Caki2 (cell line): ENCODE data around the gene POU3F1. TPM values are rescaled to one million over a fixed set of nuclear protein-coding genes. Genes with fewer than 3 reads are reported as not detected.

ENCODE experiments used
- DNase-seq: peaks from one replicate; pipeline ENCODE4 v3.0.0-alpha.2; 2015; ENCODE audit warnings: low read depth
- in situ Hi-C: cut with HindIII; loops from 2 replicates; pipeline ENCODE4 v1.10.0; 2016; ENCODE audit warnings: low sequenced_read_pairs, low pct_unique_long_range_greater_than_20kb, mixed read lengths
- total RNA-seq: library from RNA; depleted of rRNA; stranded (reverse); fragments of >200 nt; shearing (Covaris generic); gene quantifications from 2 replicates; pipeline ENCODE4 v1.2.3, GENCODE V29; 2014; ENCODE audit warnings: low replicate concordance; rRNA removed

The POU3F1 gene
- total RNA-seq: not detected in 2 replicates

DNA sequence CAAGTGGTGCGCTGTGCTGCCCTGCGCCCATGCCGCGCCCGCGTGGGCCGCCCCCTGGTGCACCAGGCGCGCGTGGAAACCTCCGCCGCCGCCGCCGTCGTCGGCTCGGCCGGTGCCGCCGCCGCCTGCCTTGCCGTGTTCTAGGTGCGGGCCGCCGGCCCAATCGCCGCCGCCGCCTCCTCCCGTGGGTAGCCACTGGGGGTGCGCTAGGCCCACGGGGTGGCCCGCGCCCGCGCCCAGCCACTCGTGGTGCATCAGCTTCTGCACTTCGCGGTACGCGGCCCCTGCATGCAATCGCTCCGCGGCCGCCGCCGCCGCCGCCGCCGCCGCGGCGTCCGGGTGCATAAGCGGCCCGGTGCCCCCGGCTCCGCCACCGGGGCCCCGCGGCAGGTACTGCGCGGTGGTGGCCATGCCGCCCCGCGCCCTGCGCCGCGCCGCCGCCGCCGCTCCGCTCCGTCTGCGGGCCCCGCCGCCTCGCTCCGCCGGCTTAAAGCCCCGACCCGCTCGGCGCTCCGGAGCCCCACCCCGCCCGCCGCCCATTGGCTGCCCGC is at the start of gene POU3F1:
Gene POU3F1 (minus strand): TSS at position 461 of the 551 bp plus-strand sequence. CDS start 50 bp downstream, at position 411.
- in situ Hi-C loops: no loop called here
- DNase-seq: no peak

DNA sequence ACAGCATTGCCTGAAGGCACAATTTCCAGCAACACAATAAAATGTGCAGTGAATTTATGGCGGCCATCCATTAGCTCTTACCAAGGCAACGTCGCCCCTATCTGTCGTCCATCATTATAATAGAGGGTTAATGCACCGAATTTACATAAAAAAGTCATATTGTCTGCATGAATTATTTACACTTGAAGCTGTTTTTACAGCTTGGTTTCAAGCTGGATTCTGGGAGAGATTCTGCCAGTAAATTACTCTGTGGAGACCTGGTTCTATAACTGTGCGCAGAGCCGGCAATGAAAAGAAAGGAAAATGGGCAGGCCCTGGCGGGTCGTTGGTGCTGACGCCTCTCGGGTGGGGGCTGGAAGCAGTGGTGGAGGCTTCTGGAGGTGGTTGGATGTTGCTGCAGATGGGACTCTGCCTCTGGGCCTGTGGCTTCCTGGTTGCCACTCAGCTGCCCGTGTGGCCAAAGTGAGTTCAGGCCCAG is 48.9 kb upstream of the POU3F1 start:
- in situ Hi-C loops: no loop called here
- DNase-seq: no peak

DNA sequence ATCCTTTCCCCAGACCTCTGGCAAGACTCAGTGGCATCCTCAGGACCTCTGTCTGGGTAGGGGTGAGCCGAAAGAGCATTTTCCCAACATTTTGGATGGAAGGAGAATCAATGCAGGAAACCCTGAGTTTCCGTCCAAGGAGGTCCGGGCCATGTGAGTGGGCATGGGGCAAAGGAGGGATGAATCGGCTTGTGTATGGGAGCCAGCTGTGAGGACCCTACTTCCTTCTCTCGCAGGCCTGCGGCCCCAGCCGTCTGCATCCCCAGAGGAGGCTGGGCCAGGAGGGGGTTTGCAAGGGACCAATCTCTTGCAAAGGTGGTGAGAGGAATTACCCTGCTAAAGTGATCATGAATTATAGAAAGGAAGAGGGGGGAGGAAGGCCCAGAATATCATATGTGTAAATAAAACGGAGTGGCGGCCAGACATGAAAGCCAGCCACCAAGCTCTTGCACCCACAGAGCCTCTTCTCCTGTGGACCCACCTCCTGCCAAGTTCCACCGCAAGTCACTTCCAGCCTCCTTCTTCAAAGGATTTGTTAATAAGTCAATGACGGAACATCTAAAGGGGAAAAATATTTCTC is 48.2 kb upstream of the POU3F1 start:
- in situ Hi-C loops: no loop called here
- DNase-seq: no peak

DNA sequence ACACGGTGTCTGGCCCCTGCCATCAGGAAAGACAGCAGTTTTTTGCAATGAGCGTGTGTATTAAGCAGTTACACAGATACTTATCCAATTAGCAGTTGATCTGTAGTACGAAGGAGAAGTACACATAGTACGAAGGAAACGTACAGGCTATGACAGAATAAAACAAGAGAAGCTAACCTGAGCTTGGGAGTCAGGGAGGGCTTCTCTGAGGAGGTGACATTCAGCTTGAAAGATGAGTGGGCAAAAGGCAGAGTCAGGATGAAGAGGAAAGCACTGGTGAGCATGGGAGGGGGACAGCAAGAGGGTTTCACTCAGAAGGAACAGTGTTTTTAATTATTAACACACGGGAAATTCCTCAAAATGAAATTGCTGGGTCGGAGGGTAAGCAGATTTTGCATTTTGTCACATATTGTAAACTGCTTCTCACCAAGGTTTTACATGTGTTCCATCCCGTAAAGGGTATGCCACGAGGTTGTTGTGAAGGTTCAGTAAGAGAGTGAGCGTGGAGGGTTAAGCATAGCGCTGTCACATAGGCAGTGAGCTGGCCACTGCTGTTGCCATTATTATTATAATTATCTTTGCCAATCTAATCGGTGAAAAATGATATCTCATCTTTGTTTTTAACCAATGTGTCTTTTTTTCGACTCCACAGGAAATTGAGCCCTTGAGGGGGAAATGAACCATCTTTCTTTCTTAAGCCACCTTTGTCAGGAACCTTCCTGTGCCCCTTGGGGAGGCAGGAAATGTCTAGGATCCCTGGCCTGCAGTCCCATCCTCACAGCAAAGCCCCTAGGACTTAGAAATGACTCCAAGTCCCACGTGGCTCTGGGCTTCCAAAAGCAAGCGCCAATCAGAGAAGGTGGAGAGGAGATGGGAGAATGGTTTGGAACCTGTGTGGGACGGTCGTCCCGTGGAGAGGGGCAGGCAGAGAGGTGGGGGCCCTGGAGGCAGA is 47.3 kb upstream of the POU3F1 start:
- in situ Hi-C loops: no loop called here
- DNase-seq: no peak

DNA sequence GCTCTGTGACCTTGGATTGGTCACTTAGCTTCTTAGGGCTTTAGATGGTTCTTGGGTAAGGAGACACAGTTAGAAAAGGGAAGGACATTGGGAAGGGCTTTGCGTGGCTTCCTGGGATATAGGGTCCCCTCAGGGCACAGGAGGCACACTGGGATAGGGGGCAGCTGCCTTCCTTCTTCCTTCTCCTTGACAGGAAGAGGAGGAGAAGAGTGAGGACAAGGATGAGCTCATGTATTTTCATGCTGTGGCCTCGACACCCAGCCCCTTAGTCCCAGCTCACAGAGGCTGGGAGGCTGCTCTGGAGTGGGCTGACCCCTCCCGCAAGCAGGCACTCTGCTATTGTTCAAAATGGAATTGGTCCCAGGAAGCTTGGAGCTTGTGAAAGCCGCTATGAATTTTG is 45.7 kb upstream of the POU3F1 start:
- no peak for DNase-seq
- in situ Hi-C loops: no loop called here

DNA sequence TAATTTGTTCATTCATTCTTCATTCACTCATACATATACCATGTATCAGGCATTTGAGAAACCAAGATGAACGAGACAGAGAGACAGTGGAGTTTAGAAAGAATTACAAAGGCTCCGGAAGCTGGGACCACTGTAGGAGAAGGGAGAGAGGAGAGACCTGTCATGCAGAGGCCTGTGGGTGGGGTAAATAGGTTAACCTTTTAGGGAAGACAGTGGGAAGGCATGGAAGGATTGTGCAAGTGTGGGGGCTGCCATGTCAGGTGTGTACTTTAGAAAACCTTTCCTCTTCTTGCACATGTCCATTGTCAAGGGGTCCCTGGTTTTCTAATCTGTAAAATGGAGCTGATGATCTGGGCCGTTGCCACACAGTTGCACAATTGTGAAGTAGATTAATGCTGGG is 44.2 kb upstream of the POU3F1 start:
- in situ Hi-C loops: no loop called here
- no peak for DNase-seq

DNA sequence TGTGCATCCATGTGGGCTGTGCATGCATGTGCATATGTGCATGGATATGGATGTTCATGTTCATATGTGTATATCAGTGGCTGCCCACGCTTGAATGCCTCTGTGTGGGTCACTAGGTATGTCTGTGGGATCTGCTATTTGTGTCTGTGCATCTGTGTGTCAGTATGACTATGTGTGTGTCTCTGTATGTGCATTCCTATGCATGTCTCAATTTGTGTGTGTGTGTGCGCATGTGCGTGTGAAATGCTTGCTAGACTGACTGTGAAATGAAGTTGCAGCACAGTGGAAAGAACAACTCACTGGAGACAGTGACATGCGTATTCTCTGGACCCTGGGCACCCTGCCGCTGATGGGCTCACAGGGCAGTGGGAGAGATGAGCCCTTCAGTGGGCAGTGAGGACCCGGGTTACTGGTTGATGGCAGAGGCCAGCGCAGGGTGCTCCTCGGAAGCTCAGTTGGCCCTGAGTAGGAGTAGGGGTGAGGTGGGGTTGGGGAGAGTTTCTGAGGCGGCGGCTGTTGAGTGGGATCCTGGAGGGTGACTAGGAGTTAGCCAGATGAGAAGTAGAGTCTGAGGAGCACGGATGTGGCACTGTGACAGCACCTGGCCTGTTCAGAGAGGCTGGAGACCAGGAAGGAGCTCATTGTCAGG is 43.2 kb upstream of the POU3F1 start:
- in situ Hi-C loops: no loop called here
- no peak for DNase-seq

DNA sequence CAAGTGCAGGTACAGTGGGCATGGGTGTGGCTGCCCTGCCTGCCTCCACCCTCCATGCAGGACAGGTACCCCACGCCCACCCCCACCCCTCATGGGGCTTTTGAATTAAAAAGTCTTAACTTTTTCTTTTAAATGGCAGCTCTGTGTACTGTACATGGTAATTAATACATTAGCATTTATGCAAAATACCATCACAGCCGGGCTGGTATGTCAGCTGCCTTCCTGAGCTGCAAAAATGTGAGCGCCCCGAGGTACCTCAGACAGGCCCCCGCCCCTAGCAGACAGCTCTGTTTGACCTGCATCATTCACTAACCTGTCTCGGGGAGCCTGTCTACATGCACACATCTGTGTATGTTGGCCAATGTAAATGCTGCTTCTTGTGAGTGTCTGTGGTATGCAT is 42.2 kb upstream of the POU3F1 start:
- in situ Hi-C loops: no loop called here

DNA sequence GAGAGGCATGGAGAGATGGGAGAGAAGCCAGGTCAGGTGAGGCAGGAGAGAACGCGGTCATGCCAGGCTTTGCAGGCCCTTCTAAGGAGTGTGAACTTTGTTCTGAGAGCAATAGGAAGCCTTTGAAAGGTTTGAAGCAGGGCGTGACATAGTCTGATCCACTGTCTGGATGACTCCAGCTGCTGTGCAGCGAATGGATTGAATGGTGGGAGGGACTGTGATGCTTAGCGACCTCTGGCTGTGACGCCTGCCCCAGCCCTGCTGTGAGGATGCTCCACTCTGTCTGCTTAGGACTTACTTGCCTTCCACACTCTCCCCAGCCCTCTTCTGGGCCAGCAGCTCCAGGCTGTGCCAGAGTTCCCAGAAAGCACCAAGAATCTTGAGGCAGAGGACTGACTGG is 41.8 kb upstream of the POU3F1 start:
- DNase-seq: peak; percentile 48

More for the DNA sequence above, 42.2 kb upstream of the POU3F1 start:
- no peak for DNase-seq

DNA sequence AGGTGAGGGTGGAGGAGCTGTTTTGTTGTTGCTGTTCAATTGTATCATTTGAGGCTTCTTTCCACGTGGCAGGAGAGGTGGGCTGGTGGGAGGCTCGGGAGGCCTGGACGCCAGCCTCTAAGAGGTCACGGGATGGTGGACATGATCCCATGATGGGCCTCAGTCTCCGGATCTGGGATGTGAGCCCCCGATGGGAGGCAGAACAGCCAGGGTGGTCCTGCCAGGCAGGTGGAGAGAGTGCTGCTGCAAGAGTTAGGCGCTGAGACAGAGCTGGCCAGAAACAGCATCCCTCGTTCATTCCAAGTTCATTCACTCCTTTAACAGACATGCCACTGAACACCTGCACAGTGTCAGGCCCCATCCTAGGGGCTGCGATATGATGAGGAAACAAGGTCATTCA is 41.1 kb upstream of the POU3F1 start:
- DNase-seq: no peak
- in situ Hi-C loops: no loop called here

More for the DNA sequence above, 41.8 kb upstream of the POU3F1 start:
- in situ Hi-C loops: no loop called here

DNA sequence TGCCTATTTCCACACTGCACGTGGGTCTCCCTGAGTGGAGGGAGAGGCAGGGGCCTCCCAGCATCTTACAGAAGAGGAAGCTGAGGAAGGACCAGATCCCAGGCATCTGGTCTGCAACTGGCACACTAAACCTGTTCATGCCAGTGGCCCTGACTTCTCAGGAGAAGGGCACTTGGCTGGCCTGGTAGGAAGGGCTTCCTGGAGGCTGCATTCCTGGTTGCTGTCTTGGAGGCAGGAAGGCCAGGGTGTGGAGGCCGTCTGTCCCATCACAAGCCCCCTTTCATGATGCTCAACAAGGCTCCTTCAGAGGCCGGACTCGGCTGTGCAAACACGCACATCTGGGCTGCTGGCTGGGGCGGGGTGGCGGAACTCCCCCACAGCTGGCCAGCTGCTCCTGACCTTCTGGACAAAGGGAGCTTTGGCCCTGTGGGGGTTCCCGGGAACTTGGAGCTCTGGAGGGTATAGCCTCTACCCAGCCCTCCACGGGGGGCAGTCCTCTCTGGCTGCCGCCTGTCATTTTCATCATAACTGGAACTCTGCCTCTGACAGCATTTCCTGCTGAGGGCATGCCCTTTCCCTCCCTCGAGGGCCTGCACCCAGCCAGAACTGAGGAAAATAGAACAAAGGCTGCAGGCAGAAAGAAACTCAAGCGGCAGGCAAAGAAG is 39.2 kb upstream of the POU3F1 start:
- in situ Hi-C loops: no loop called here
- no peak for DNase-seq

DNA sequence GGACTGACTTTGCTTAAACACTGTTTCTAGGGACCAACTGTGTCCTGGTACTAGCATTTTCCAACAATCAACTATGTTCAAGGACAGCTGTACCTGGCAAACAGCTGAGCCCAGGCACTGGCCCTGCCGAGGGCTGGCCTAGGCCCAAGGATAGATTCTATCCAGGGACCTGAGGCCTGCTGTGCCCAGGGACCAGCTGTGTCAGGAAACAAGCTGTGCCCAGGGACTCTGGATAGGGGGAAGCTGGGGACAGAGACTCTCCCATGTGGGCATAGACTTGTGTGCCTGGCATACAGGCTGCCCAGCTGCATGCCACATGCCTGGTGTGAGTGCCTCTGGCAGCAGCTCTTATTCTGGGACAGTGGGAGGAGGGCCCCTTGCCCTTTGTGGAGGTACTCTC is 38.1 kb upstream of the POU3F1 start:
- in situ Hi-C loops: no loop called here
- DNase-seq: no peak

DNA sequence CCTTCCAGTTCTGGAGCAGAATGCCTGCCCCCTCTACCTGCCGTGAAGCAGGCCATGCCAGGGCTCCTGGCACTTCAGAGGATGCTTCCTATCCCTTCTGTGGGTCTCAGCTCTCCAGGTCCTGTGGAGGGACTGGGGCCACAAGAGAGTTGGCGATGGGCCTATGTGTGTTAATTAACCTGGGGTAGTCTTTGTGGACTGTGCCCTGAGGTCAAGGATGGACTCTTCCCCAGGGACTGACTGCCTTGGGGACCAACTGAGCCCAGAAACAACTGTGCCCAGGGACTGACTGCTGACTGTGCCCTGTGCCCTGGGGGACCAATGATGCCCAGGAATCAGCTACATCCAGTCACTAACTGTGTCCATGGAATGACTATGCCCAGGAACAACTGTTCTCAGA is 37.5 kb upstream of the POU3F1 start:
- DNase-seq: no peak
- in situ Hi-C loops: no loop called here

DNA sequence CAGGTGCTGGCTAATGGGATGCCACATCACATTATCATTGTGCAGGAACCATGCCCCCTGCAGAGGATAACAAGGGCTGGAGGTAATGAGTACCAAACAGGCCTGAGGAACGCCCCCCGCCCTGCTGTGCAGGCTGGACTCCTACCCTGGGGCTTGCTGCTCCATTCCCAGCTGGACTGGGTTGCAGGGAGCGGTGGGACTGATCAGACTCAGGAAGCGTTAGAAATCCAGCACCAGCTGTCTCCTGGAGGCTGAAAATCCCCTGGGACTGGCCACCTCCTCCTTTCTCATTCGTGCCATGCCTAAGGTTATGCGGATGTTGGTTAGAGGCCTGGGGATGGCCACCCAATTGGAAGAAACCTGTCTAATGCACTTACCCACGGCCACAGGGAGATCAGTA is 36.9 kb upstream of the POU3F1 start:
- DNase-seq: no peak
- in situ Hi-C loops: no loop called here

DNA sequence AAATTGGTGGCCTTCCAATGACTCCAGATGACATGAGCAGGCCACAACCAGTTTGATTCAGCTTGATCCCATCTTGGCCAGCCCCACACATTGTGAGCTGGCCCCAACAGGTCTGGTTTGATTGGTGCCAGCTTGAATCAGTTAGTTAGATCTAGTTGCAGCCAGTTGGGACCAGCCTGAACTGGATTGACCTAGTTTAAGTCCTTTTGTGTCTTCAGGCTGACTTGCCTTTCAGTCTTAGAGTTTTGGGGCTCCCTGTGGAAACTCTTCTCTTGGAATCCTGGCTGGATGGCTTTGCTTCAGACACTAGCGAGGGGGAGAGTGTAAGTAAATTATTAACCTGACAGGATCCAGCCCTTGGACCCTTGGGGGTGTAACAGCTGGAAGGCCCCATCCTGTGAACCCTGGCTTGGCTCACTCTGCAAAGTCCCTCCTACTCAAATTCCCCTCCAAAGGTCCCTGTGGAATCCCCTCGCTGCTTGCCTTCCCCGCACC is 36.2 kb upstream of the POU3F1 start:
- in situ Hi-C loops: no loop called here

DNA sequence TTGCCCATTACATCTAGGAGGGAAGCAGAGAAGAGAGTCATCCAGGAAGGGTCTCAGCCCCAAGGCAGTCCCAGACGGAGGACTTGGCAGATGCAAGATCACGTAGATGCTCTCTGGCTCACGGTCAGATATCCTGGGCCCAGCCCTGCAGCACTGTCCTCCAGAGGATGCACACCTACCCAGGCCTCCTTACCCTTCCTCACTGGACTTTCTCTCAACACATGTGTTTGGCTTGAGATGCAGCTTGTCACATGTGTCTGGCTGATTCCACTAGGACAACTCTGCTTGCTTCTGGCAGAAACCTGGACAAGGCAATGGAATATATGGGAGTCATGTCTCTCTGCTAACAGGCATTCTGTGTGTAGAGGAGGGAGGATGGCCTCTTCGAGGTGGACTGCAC is 32.4 kb upstream of the POU3F1 start:
- no peak for DNase-seq
- in situ Hi-C loops: no loop called here

More for the DNA sequence above, 36.2 kb upstream of the POU3F1 start:
- DNase-seq: no peak

DNA sequence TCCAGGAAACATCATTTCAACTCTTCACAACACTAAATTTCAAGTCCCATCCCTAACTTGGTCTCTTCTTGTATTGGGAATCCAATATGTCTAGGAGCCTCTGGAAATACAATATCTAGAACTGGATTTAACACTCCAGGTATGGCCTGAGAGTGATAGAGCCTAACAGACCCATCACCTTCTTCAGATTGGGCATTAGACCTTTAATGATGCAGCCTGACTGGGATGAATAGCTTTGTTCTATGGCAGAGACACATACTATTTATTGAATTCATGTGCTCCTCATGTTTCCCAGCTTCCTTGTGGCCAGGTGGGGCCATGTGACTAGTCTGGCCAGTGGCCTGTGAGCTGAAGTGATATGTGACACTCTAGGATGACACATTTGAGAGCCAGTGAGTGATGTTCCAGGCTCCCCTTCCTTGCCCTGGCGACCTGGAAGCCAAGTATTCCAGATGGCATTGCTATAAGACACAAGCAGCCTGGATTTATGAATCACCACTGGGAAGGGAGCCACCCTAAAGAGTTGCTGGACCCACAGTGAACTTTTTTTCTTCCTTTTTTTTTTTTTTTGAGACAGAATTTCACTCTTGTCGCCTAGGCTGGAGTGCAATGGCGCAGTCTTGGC is 31.0 kb upstream of the POU3F1 start:
- in situ Hi-C loops: no loop called here
- DNase-seq: no peak

DNA sequence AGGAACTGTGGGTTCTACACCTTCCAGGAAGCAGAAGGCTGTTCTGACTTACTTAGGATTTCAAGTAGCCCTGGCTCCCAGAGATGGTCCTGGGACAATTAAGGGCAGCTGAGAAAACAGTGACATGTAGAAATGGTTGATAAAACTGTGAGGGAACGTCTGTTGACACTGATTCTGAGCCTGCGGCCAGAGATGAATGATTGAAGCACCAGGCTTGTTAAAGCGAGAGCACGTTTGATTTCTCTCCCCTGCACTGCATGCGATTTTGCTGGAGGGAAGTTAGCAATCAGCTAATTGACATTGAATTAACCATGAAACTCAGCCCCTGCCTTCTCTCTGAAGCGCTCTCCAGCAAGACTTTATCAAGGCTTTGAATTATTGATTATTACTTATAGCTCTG is 29.9 kb upstream of the POU3F1 start:
- in situ Hi-C loops: no loop called here
- no peak for DNase-seq
